SK-MEL-5 (cell line): Measurements from ENCODE around the gene SLC28A2. TPM values are rescaled to one million over a fixed set of nuclear protein-coding genes. Genes with fewer than 3 reads are reported as not detected.
"Not testable (repeated sequence)": the region's sequence is repeated elsewhere in the genome, so short reads cannot be mapped to it uniquely, and the experiment has no call there.

Experiments
- DNase-seq: peaks from one replicate; pipeline ENCODE4 v3.0.0-alpha.2; 2016; ENCODE audit warnings: low read depth, low spot score
- in situ Hi-C: cut with HindIII; loops from 2 replicates; pipeline ENCODE4 v1.10.0; 2016; ENCODE audit warnings: low sequenced_read_pairs, high pct_unique_total_duplicates, low pct_unique_long_range_greater_than_20kb
- polyA plus RNA-seq, 2 experiments: library from polyadenylated mRNA; depleted of rRNA; stranded (reverse); fragments of >200 nt; gene quantifications; 2 replicates each; pipeline ENCODE4 v1.2.3, GENCODE V29; 2015
- total RNA-seq: library from RNA; depleted of rRNA; stranded (reverse); fragments of >200 nt; shearing (Covaris generic); gene quantifications from 2 replicates; pipeline ENCODE4 v1.2.3, GENCODE V29; 2014; rRNA removed

The SLC28A2 gene, protein sequence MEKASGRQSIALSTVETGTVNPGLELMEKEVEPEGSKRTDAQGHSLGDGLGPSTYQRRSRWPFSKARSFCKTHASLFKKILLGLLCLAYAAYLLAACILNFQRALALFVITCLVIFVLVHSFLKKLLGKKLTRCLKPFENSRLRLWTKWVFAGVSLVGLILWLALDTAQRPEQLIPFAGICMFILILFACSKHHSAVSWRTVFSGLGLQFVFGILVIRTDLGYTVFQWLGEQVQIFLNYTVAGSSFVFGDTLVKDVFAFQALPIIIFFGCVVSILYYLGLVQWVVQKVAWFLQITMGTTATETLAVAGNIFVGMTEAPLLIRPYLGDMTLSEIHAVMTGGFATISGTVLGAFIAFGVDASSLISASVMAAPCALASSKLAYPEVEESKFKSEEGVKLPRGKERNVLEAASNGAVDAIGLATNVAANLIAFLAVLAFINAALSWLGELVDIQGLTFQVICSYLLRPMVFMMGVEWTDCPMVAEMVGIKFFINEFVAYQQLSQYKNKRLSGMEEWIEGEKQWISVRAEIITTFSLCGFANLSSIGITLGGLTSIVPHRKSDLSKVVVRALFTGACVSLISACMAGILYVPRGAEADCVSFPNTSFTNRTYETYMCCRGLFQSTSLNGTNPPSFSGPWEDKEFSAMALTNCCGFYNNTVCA
- total RNA-seq, result not detected in 2 replicates
- polyA plus RNA-seq (2015; cell fraction: cytosol; rRNA removed), result not detected in 2 replicates
- polyA plus RNA-seq (2015; cell fraction: nucleus; rRNA removed), result not detected in 2 replicates

DNA sequence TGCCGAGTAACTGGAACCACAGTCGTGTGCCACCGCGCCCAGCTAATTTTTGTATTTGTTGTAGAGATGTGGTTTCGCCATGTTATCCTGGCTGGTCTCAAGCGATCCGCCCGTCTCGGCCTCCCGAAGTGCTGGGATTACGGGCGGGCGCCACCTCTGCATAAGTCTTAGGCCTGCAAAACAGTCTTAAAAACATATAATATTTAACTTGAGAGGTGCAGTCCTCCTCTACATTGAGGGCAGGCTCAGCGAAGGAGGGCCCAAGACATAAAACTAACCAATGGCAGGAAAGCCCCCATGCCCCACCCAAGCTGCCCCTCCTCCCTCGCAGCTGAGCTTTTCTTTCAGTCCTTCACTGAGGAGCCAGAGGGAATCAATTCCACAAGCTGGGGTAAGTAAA, at the start of gene SLC28A2:
SLC28A2 (plus strand) TSS at position 347 of the 400 bp plus-strand sequence. CDS start 982 bp downstream, outside the sequence.
- in situ Hi-C loops, result no loop called here
- no peak for DNase-seq

DNA sequence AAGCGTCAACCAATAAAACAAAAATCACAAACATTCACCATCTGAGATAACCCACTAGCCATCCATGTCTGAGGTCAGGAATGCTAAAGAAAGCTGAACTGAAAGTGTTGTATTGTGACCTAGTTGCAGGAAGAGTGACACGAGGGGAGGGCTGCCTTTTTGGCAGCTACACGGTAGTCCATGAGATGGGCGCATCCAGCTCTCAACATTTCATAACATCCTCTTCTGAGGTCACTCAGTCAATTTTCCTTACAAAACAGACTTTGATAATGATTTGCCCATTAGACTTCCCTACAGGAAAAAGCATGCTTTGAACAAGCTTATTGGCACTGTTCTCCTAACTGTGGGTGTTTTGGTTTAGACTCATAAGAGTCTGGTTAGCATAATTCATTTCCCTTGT, 48.9 kb upstream of the SLC28A2 start:
- in situ Hi-C loops, result loop anchor here (10.0 kb wide), 1 partner anchor 202 kb away; a partner anchor contains a TSS
- no peak for DNase-seq

DNA sequence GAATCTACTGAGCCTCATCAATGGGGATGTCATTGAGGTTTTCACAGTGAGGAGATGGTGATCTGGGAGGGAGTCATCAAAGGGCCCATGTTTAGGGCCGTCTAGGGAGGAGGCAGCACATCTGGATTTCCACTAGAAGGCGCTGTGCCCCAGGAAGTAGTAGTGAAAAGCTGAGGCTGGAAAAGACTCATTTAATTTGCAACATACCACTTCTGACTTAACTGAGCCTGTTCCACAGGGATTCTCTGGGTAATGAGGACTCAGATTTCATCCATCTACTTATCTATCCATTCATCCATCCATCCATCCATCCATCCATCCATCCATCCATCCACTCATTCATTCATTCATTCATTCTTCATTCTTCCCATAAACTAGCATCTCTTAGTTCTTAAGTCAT, 46.8 kb upstream of the SLC28A2 start:
- in situ Hi-C loops, result loop anchor here (10.0 kb wide), 1 partner anchor 200 kb away; a partner anchor contains a TSS
- peak; percentile 84 for DNase-seq

DNA sequence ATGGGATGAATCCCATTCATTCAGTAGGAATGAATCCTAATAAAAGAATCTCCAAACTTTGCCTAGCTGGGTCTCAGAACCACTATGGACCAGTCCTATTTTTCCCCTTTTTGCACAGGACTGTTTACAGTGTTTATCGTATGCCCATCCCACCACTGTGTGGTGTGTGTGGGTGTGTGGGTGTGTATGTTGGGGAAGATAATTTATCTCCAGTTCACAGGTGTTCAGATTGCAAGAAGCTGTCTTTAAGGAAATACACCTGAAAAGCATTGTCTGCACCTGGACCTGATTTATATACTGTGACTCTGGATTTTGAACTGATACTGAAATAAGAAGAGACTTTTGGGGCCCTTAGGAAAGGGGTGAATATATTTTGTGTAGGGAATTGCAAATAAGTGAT, 39.5 kb upstream of the SLC28A2 start:
- DNase-seq, result no peak
- in situ Hi-C loops, result no loop called here

DNA sequence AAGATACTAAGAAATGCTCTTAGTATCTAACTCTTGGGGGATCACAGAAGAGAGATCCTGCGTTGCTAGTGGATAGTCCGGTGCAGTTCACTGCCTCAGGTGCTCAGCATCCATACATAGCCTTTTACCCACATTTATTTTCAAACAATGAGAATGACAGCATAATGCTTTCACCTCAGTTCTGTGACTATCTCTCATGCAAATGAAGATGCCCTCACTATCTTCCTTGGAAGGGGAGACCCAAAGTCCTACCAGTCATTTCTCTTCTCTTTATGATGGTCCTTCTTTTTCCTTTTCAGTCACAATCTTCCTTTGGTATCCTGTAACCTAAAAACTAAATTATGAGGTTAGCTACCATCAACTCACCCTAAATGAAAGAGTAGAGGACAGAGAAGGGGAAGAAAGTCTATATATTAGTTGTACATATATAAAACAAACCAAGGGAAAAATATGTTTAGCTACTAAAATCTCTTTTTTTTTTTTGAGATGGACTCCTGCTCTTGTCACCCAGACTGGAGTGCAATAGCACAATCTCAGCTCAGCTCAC, 30.9 kb upstream of the SLC28A2 start:
- in situ Hi-C loops, result no loop called here
- DNase-seq, result no peak

DNA sequence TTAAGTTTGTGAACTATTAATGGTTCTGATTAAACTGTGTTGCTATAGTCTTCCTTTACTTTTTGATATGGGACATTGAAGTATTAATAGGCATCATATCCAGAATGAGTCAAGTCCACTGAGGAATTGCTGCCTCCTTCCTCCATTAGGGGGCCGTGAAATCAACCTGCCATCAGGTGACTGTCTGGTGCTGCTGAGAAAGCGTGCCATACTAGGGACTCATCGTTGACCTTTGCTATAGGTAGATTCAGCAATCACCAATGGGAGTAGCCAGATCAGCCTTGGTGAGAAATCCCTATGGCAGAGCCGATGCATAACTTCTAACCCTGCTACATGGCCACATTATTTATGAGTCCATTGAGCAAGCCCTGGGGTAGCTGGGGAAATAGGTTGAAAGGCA, 30.1 kb upstream of the SLC28A2 start:
- in situ Hi-C loops, result no loop called here
- peak; percentile 20 for DNase-seq

DNA sequence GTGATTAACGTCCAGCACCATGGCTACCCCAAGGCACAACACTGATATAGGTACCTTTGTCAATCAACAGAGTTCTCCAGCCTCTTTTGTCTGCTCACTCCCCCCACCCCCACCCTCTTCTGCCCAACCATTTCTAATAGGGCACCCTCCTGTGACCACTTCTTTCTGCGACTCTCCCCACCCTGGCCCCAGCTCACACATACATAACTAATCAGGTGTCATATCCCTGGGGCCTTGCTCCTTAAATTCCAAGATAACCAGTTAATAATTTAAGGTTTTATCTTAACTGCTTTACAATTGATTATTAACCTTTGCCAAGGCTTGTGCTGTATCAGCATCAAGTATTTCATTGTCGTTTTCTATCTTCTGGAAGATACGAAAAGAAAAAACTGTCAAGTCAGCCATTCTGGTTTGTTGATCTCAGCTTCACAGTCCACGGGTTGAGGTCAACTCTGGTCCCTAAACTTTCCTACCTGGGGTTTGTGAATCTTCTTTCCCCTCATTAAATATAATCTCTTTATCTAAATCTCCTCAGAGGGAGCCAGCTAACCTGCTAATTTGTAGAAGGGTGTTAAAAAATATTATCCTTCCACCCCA, 27.3 kb upstream of the SLC28A2 start:
- in situ Hi-C loops, result no loop called here
- DNase-seq, result no peak

DNA sequence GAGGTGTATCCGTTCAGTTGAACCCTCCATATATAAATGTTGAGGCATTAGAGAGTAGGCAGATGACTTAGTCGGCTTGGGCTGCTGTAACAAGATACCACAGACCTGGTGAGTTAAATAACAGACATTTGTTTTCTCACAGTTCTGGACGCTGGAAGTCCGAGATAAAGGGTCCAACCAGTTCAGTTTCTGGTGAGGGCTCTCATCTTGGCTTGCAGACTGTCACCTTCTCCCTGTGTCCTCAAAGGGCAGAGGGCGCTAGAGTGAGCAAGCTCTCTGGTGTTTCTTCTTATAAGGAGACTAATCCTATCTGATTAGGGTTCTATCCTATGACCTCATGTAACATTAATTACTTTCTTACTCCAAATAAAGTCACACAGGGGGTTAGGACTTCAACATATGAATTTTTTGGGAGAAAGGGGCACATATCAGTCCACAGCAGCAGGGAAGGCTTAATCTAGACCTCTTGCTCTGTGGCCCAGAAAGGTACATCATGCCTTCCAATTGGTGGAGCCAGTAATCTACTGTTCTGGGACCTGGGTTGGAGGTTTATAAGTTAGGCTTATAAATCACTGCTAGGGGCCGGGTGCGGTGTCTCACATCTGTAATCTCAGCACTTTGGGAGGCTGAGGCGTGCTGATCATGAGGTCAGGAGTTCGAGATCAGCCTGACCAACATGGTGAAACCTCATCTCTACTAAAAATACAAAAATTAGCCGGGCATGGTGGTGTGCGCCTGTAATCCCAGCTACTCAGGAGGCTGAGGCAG, 26.3 kb upstream of the SLC28A2 start:
- peak; percentile 22 for DNase-seq
- in situ Hi-C loops, result no loop called here

DNA sequence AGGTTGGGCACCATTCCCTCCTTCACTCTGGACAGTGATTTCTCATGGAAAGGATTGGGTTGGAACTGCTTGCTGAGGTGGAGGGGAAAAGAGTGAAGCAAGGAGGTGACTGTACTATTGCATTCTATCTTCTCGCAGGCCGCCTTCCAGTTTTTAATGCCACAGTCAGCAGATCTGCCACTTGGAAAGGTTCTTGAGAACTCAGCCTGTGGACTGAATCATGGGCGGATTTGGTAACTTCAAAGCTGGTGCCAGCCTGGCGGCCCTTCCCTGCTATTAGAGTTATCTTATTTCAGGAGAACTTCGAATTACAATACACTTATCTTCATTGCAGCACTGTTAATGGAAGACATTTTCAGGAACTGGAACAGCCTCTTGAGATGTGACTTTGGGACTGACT, 23.1 kb upstream of the SLC28A2 start:
- in situ Hi-C loops, result no loop called here
- no peak for DNase-seq

DNA sequence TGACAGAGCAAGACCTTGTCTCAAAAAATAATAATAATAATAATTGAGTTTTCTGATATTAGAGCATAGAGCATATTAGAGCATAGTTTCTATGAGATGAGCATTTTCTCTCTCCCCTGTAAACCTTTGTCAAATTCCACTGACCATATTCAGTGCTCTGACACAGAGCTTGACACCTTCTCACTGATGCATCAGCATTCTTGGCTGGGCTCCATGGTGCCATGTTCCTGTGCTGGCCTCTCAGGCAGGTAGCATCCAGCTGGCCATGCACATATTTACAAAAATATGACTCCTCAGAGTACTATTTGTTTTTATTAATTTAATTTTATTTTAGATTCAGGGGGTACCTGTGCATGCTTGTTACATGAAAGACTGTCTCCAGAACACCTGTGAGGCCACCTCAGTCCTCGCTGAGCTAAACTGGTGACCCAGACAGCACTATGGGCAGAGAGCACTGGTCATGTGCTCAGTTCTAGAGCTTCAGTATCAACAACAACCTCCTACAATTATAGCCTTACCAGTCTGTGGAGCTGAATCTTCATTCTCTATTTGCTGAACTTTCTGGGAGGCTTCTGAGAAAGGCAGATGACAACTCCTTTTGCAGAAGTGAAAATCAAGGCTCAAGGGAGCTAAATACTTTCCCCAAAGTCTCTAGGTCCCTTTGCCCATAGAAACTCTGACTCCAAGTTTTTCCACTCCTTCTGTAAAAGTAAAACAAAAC, 21.6 kb upstream of the SLC28A2 start:
- no peak for DNase-seq
- in situ Hi-C loops, result no loop called here

DNA sequence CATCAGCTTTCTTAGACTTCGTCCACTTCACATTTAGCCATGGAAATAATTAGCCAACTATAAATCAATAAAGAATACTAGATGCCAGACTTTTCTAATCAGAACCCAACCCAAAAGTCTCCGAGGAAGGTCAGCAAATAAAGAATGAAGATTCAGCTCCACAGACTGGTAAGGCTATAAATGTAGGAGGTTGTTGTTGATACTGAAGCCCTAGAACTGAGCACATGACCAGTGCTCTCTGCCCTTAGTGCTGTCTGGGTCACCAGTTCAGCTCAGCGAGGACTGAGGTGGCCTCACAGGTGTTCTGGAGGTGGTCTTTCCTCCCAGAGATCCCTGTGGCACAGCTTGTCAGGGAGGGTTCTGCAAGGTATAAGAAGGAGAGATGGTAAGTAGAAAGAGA, 20.9 kb upstream of the SLC28A2 start:
- no peak for DNase-seq
- in situ Hi-C loops, result no loop called here

DNA sequence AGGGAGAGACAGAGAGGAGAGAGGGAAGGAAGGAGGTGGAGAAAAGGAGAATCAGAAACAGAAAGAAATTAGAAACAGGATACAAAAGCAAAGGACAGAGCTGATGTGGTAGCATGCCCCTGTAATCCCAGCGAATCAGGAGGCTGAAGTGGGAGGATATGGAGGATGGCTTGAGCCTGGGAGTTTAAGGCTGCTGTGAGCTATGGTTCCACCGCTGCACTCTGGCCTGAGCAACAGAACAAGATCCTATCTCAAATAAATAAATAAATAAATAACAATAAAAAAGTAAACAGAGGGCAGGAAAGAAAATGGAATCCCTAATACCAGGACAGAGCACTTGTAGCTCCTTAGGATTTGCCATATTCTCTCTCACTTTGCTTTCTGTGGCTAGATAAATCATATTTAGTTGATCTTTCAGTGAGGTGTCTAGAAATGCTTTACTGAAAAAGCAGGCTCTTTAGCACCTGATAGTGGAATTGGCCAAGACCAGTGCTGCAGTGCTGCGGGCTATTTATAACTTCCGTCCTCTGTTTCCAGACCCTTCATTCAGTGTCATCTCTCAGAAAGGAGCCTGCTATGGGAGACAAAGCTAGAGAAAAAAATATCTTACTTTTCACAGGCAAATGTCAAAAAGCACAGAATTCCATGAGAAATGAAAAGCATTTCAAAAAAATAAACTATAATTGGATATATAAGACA, 20.0 kb upstream of the SLC28A2 start:
- in situ Hi-C loops, result no loop called here
- no peak for DNase-seq

DNA sequence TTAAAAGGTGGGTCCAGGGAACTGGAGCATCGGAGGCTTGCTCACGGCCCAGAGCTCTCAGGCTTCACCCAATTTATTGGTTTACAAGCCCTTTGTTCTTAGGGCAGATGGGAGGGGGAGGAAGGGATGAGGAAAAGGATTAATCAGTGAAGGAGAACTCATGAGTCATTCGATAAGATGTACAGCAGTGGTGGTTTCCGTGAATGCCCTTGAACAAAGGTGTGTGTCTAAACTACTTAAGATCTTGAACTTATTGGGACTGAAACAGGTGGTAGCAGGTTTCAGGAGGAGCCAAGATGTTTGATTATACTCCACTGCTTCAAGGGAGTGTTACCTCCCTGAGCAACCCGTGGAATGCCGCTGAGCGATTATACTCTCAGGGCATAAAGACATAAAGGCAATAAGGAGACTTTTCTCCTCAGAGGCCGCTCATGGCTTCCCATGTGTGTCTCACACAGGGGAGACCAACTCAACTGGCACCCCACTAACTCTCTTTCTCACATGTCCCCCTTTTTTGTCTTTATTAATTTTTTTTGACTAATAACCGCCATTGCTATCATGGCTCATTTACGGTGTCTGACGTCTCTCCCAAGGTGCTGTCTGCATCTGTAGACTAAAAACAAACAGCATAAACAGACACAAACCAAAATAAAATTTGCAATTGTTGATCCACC, 17.3 kb upstream of the SLC28A2 start:
- DNase-seq, result no peak
- in situ Hi-C loops, result no loop called here

DNA sequence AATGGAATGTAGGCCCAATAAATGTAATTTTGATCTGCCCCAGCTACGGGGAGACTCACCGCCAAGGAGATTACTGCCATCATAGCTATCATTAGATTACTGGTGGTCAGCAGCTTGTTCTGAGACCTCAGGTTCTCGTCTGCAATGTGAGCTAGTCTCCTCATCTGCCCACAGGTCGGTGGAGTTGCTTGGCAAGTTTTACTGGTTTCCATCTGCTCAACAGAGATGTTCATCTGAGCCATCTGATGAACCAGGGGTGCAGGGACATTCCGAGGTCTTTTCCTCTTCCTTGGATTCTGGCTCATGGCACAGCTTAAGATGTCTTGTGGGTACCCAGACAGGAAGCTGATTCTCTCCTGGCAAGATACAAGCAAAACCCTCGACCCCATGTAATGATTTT, 15.2 kb upstream of the SLC28A2 start:
- in situ Hi-C loops, DNase-seq: not testable (repeated sequence)

DNA sequence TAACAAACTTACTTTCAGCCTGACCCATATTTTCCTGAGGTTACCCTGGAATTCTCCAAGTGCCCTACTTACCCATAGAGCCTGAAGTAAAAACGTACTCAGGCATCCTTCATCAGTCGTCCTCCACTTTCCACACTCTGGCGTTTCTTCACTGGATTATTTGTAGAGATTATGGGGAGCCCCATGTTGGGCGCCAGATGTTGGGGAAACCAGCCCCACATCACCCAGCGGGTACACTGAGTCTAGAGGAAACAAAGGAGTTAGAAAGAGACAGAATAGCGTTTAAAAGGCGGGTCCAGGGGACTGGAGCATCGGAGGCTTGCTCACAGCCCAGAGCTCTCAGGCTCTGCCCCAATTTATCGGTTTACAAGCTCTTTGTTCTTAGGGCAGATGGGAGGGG, 9.7 kb upstream of the SLC28A2 start:
- in situ Hi-C loops, result no loop called here
- no peak for DNase-seq
